Measurements from ENCODE around the gene SAMHD1.

GRCh38 chr20:36984257-36984638 is 32.7 kb upstream of the SAMHD1 start:
- TF ChIP-seq CTCF (IDR thresholded peaks at IDR 0.05) (no peak), POLR2A (IDR thresholded peaks at IDR 0.05; ENCODE audit: low read depth) (no peak)

Data from esophagus muscularis mucosa (tissue), 3 donors.